ENCODE data around the gene PTPN14. TPM values are rescaled to one million over a fixed set of nuclear protein-coding genes. Genes with fewer than 3 reads are reported as not detected.

The PTPN14 gene
- total and polyA plus RNA-seq, 2 of the 4 experiments (the other 2 are of a cell fraction): 21.5 to 31.7 TPM

DNA sequence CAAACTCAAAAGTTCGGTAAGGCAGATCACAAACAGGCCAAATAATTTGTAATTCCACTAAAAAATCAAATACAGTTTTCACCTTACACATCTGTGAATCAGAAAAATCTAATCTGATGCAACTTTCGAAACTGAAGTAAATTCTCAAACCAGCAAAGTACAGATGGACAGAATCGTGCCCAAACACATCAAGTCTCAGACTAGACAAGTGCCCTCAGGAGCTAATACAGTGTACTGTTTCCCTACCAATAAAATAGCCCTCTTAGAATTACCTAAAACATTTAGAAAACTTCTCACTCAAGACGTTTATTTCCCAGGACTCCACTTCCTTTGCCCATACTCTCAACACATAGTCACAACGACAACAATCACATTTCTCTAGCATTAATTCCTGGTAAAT lies 136.3 kb downstream of the PTPN14 start:
- no peak overlapping the region for H3K4me2 ChIP-seq (ENCODE audit: low read depth, low read length)
- no peak overlapping the region for H4K5ac ChIP-seq (ENCODE audit: low read depth, low read length)
- ChIA-PET POLR2A (ENCODE audit: unreplicated experiment) (no interaction called here), CTCF (interaction anchor here (0.9 kb wide), 1 partner anchor 20 kb away, joined by 3 read pairs; no protein-coding TSS in a partner anchor)
- ATAC-seq (ENCODE audit: low read depth) (no peak), DNase-seq (no peak)
- WGBS, 2 experiments (ENCODE audit: extremely low coverage in 2 of 2, insufficient read length in 1 of 2): 86% methylated on average over 1 of the region's 5 CpGs; no CpG with 5 or more reads in 1 of the 2 experiments
- dilution Hi-C loops (cut with HindIII; ENCODE audit: low sequenced_read_pairs, unreplicated experiment): no loop called here
- H2AFZ ChIP-seq (replicated peaks; ENCODE audit: low read length, poor library complexity): no peak overlapping the region
- no peak overlapping the region for H2AK9ac ChIP-seq (replicated peaks; ENCODE audit: low read depth, low read length, poor library complexity)
- no peak overlapping the region for H2BK15ac ChIP-seq (ENCODE audit: low read depth, low read length)
- no peak overlapping the region for H3K23ac ChIP-seq (ENCODE audit: low read depth, low read length)
- peak overlapping the region; percentile 18; the same call in 1 of the 2 replicates for H2AK5ac ChIP-seq (ENCODE audit: low read depth, low read length)
- H4K91ac ChIP-seq (ENCODE audit: insufficient read depth, low read depth, low read length): no peak overlapping the region
- H3K18ac ChIP-seq (ENCODE audit: low read depth, low read length): no peak overlapping the region
- peaks cover 50 to 57% of the 10 kb centered on the region in 2 experiments for H3K79me1 ChIP-seq (ENCODE audit: low read depth in 1 of 2, low read length in 2 of 2)
- H3K36me3 ChIP-seq (ENCODE audit: control insufficient read depth, insufficient read depth, low read length): peaks cover 5% of the 10 kb centered on the region
- intact Hi-C loops (cut with micrococcal nuclease): no loop called here
- no peak overlapping the region for H2BK120ac ChIP-seq (ENCODE audit: low read depth, low read length)
- H3K27ac ChIP-seq (ENCODE audit: insufficient read depth, low read length): no peak overlapping the region
- peaks cover 14% of the 10 kb centered on the region; the same call in 1 of the 2 replicates for H3K9me1 ChIP-seq (ENCODE audit: insufficient read depth, low read length)
- peaks cover 22% of the 10 kb centered on the region for H4K20me1 ChIP-seq (ENCODE audit: insufficient read depth, low read length)
- no peak overlapping the region for H3K56ac ChIP-seq (ENCODE audit: extremely low read depth, insufficient read depth, low read length)
- no peak overlapping the region for H4K8ac ChIP-seq (ENCODE audit: low read depth in 2 of 2, low read length in 2 of 2)
- no peak overlapping the region for H2BK20ac ChIP-seq (ENCODE audit: low read depth, low read length)
- no peaks in the 10 kb centered on the region for H3K27me3 ChIP-seq (ENCODE audit: control insufficient read depth, insufficient read depth, low read length)
- no peaks in the 10 kb centered on the region for H3K9me3 ChIP-seq (ENCODE audit: control insufficient read depth, insufficient read depth, low read length)
- no peak overlapping the region for H3K9ac ChIP-seq (ENCODE audit: low read depth, low read length)
- in situ Hi-C loops (cut with MboI; ENCODE audit: low sequenced_read_pairs): no loop called here
- BruUV-seq (replicated peaks): no TSS peak
- no peak overlapping the region for H3K4ac ChIP-seq (ENCODE audit: low read depth, low read length)
- no peak overlapping the region for H3K4me3 ChIP-seq (ENCODE audit: insufficient read depth, low read depth, low read length)
- peaks cover 10% of the 10 kb centered on the region for H3K4me1 ChIP-seq (ENCODE audit: control insufficient read depth, insufficient read depth, low read length)
- TF ChIP-seq BHLHE40 (IDR thresholded peaks at IDR 0.05; ENCODE audit: low read depth, low read length): no peak
- TF ChIP-seq SMC3 (IDR thresholded peaks at IDR 0.05; ENCODE audit: low read depth, low read length): no peak
- TF ChIP-seq, protein P1, sequence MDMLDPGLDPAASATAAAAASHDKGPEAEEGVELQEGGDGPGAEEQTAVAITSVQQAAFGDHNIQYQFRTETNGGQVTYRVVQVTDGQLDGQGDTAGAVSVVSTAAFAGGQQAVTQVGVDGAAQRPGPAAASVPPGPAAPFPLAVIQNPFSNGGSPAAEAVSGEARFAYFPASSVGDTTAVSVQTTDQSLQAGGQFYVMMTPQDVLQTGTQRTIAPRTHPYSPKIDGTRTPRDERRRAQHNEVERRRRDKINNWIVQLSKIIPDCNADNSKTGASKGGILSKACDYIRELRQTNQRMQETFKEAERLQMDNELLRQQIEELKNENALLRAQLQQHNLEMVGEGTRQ (IDR thresholded peaks at IDR 0.05; ENCODE audit: low read depth, low read length): no peak
- no peak for TF ChIP-seq RFX5 (IDR thresholded peaks at IDR 0.05; ENCODE audit: low read depth, low read length)
- TF ChIP-seq NFE2L2 (IDR thresholded peaks at IDR 0.05; ENCODE audit: low read depth, low read length): no peak
- TF ChIP-seq POLR2A (IDR thresholded peaks at IDR 0.05; ENCODE audit: low read depth, low read length): no peak
- no peak for TF ChIP-seq RAD21 (IDR thresholded peaks at IDR 0.05; ENCODE audit: low read length)
- TF ChIP-seq FOS (IDR thresholded peaks at IDR 0.05; ENCODE audit: low read depth, low read length): no peak
- TF ChIP-seq MAFK (IDR thresholded peaks at IDR 0.05; ENCODE audit: low read depth, low read length): no peak
- TF ChIP-seq CHD1 (IDR thresholded peaks at IDR 0.05; ENCODE audit: low read depth, low read length): no peak
- no peak for TF ChIP-seq MXI1 (IDR thresholded peaks at IDR 0.05; ENCODE audit: borderline replicate concordance, low read depth, low read length)
- TF ChIP-seq RCOR1 (IDR thresholded peaks at IDR 0.05; ENCODE audit: insufficient replicate concordance, low read length): no peak
- TF ChIP-seq, protein P2, sequence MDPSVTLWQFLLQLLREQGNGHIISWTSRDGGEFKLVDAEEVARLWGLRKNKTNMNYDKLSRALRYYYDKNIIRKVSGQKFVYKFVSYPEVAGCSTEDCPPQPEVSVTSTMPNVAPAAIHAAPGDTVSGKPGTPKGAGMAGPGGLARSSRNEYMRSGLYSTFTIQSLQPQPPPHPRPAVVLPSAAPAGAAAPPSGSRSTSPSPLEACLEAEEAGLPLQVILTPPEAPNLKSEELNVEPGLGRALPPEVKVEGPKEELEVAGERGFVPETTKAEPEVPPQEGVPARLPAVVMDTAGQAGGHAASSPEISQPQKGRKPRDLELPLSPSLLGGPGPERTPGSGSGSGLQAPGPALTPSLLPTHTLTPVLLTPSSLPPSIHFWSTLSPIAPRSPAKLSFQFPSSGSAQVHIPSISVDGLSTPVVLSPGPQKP (IDR thresholded peaks at IDR 0.05; ENCODE audit: borderline replicate concordance, low read depth, low read length): no peak
- TF ChIP-seq MAZ (IDR thresholded peaks at IDR 0.05; ENCODE audit: borderline replicate concordance, low read depth, low read length): no peak
- no peak for TF ChIP-seq CEBPB (IDR thresholded peaks at IDR 0.05; ENCODE audit: low read depth, low read length)
- TF ChIP-seq, protein P3, sequence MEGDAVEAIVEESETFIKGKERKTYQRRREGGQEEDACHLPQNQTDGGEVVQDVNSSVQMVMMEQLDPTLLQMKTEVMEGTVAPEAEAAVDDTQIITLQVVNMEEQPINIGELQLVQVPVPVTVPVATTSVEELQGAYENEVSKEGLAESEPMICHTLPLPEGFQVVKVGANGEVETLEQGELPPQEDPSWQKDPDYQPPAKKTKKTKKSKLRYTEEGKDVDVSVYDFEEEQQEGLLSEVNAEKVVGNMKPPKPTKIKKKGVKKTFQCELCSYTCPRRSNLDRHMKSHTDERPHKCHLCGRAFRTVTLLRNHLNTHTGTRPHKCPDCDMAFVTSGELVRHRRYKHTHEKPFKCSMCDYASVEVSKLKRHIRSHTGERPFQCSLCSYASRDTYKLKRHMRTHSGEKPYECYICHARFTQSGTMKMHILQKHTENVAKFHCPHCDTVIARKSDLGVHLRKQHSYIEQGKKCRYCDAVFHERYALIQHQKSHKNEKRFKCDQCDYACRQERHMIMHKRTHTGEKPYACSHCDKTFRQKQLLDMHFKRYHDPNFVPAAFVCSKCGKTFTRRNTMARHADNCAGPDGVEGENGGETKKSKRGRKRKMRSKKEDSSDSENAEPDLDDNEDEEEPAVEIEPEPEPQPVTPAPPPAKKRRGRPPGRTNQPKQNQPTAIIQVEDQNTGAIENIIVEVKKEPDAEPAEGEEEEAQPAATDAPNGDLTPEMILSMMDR (conservative IDR thresholded peaks at IDR 0.05; ENCODE audit: low read depth, low read length): no peak
- no peak overlapping the region; the same call in 1 of the 2 replicates for H3K14ac ChIP-seq (replicated peaks; ENCODE audit: low read depth, low read length)
- no peak overlapping the region for H2BK5ac ChIP-seq (ENCODE audit: low read depth, low read length, poor library complexity, severe bottlenecking)

Measured in IMR-90 (cell line).